HL-60 (cell line): ENCODE measurements around the gene ABCC4.

Experiments
- DNase-seq, 2 experiments: peaks; one replicate each; pipeline ENCODE4 v3.0.0-alpha.2; 2010 to 2020; ENCODE audit warnings: low read depth in 1 of 2, low spot score in 1 of 2
- H3K27ac ChIP-seq: fragments of 250-450 bp; sonication (Bioruptor Pico); replicated peaks from 2 replicates; pipeline ENCODE4 v1.5.1; 2020; ENCODE audit warnings: mild to moderate bottlenecking, moderate library complexity
- H3K27me3 ChIP-seq: fragments of 250-450 bp; sonication (Bioruptor Pico); 2 replicates; pipeline ENCODE4 v1.5.1; 2021; ENCODE audit warnings: mild to moderate bottlenecking, moderate library complexity; ENCODE audit not compliant: insufficient read depth, poor library complexity, severe bottlenecking
- H3K4me3 ChIP-seq: replicated peaks from 2 replicates; pipeline ENCODE4 v1.5.1; 2011; ENCODE audit warnings: mild to moderate bottlenecking, control low read depth, low read length; ENCODE audit not compliant: insufficient read depth
- CTCF ChIP-seq: IDR thresholded peaks from one replicate; pipeline ENCODE4 v1.5.1; 2011; ENCODE audit warnings: low read length, control low read depth, inconsistent platforms; ENCODE audit not compliant: insufficient read depth
- GABPA ChIP-seq: IDR thresholded peaks from 2 replicates; pipeline ENCODE4 v1.6.1; 2012; ENCODE audit warnings: low read depth
- POLR2AphosphoS5 ChIP-seq: IDR thresholded peaks from 2 replicates; pipeline ENCODE4 v1.6.1; 2012; ENCODE audit warnings: low read depth
- SPI1 ChIP-seq: IDR thresholded peaks from 2 replicates; pipeline ENCODE4 v1.6.1; 2012; ENCODE audit warnings: low read depth, mild to moderate bottlenecking, borderline replicate concordance
- TF ChIP-seq, protein P1 (sequence below): IDR thresholded peaks from 2 replicates; pipeline ENCODE4 v1.6.1; 2012; ENCODE audit warnings: low read depth; ENCODE audit not compliant: insufficient replicate concordance

The ABCC4 gene

DNA sequence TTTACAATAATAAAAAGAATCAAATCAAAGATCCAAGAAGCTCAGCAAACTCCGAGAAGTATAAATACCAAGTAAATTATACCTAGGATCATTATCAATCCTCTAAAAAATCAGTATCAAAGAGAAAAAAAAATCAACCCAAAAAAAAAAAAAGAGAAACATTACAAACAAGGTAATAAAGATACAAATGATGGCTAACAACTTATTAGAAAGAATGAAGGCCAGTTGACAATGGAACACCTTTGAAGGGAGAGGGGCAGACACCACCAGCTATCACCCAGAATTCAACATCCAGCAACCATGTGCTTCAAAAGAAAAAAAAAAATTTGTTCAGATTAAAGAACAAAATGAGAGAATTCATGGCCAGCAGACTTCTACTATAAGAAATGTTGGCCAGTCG is 77.2 kb downstream of the ABCC4 start:
- TF ChIP-seq GABPA (no peak), SPI1 (no peak), CTCF (no peak)
- H3K27me3 ChIP-seq, result no peaks in the 10 kb centered on the region
- H3K27ac ChIP-seq, result no peak overlapping the region
- DNase-seq, result no peak
- no peak overlapping the region for H3K4me3 ChIP-seq

GRCh38 chr13:95222733-95223018 is 78.6 kb downstream of the ABCC4 start:
- TF ChIP-seq CTCF, result no peak
- no peak for TF ChIP-seq POLR2AphosphoS5
- TF ChIP-seq, protein P1, sequence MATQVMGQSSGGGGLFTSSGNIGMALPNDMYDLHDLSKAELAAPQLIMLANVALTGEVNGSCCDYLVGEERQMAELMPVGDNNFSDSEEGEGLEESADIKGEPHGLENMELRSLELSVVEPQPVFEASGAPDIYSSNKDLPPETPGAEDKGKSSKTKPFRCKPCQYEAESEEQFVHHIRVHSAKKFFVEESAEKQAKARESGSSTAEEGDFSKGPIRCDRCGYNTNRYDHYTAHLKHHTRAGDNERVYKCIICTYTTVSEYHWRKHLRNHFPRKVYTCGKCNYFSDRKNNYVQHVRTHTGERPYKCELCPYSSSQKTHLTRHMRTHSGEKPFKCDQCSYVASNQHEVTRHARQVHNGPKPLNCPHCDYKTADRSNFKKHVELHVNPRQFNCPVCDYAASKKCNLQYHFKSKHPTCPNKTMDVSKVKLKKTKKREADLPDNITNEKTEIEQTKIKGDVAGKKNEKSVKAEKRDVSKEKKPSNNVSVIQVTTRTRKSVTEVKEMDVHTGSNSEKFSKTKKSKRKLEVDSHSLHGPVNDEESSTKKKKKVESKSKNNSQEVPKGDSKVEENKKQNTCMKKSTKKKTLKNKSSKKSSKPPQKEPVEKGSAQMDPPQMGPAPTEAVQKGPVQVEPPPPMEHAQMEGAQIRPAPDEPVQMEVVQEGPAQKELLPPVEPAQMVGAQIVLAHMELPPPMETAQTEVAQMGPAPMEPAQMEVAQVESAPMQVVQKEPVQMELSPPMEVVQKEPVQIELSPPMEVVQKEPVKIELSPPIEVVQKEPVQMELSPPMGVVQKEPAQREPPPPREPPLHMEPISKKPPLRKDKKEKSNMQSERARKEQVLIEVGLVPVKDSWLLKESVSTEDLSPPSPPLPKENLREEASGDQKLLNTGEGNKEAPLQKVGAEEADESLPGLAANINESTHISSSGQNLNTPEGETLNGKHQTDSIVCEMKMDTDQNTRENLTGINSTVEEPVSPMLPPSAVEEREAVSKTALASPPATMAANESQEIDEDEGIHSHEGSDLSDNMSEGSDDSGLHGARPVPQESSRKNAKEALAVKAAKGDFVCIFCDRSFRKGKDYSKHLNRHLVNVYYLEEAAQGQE, result no peak
- no peak for TF ChIP-seq GABPA
- TF ChIP-seq SPI1, result no peak
- Histone ChIP-seq H3K4me3 (no peak overlapping the region), H3K27ac (no peak overlapping the region), H3K27me3 (no peaks in the 10 kb centered on the region)
- DNase-seq, result no peak

- Histone ChIP-seq H3K27me3 (no peaks in the 10 kb centered on the region), H3K27ac (no peak overlapping the region), H3K4me3 (no peak overlapping the region)
- TF ChIP-seq GABPA (no peak), SPI1 (no peak), POLR2AphosphoS5 (no peak), CTCF (no peak)
- TF ChIP-seq, protein P1, result no peak
- no peak for DNase-seq
Observed at GRCh38 chr13:95221971-95222732, 79.1 kb downstream of the ABCC4 start.

DNA sequence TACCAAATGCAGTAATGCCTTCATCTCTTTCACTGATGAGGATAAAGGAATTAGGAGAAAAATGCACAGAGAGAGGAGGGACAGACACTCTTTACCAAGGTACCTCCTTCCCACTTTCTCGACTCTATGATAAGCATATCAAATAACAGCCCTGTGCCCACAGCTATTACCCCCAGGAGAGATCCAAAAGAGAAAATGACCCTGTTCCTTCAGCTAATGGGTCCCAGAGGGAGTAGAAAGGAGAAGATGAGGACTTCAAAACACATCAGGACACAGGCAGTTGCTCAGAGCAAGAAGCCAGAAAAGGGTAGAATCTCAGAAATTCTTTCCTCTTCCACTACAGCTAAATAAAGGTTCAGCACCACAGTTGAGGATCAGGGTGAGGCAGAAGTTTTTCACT is 80.6 kb downstream of the ABCC4 start:
- Histone ChIP-seq H3K27ac (no peak overlapping the region), H3K27me3 (no peaks in the 10 kb centered on the region), H3K4me3 (no peak overlapping the region)
- TF ChIP-seq, protein P1, result no peak
- TF ChIP-seq GABPA (no peak), POLR2AphosphoS5 (no peak), SPI1 (no peak), CTCF (no peak)
- DNase-seq, result no peak
